ENCODE data around the gene SMARCAD1. TPM values are rescaled to one million over a fixed set of nuclear protein-coding genes. Genes with fewer than 3 reads are reported as not detected.
A peak's percentile ranks its signal among the peaks of the same experiment; 100 is the strongest.
"Not testable (repeated sequence)": the region's sequence is repeated elsewhere in the genome, so short reads cannot be mapped to it uniquely, and the experiment has no call there.

SMARCAD1 gene
- total RNA-seq, 4 donors from 2014 or later = 13.2 to 26.7 (median 20.8) TPM

DNA sequence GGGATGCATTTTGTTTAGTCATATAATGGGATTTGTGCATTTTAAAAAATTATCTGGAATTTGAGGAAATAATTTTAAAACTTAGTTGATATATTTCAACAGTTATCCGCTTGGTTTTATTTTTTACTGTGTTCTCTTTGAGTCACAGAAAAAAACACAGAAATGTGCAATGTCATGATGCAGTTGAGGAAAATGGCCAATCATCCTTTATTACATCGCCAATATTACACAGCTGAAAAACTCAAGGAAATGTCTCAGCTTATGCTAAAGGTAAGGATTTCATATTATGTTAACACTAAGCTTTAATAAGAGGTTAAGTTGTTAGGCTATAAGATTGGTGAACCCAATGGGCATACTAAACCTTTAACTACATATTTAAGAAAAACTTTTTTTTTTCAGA, 71.1 kb downstream of the SMARCAD1 start:
- TF ChIP-seq CTCF (IDR thresholded peaks at IDR 0.05) (no peak), POLR2A (IDR thresholded peaks at IDR 0.05) (no peak)
- DNase-seq = no peak
- Histone ChIP-seq H3K36me3 (peaks cover 9 to 100% (median 37%) of the 10 kb centered on the region in 3 donors), H3K4me3 (no peak overlapping the region), H3K27me3 (no peaks in the 10 kb centered on the region), H3K27ac (no peak overlapping the region), H3K4me1 (no peaks in the 10 kb centered on the region), H3K9me3 (no peaks in the 10 kb centered on the region)
- intact Hi-C loops (cut with DNase I) = no loop called here
- WGBS, 2 donors = 87 to 94% methylated on average over 2 of the region's 2 CpGs

GRCh38 chr4:94284889-94285288, 77.2 kb downstream of the SMARCAD1 start:
- no peaks in the 10 kb centered on the region for H3K4me1 ChIP-seq
- intact Hi-C loops (cut with DNase I) = no loop called here
- no peaks in the 10 kb centered on the region for H3K9me3 ChIP-seq
- peaks cover 0 to 99% (median 31%) of the 10 kb centered on the region in 3 donors for H3K36me3 ChIP-seq
- no peak overlapping the region for H3K4me3 ChIP-seq
- no peak for DNase-seq
- WGBS, 2 donors = 77 to 87% methylated on average over 1 of the region's 1 CpG
- no peaks in the 10 kb centered on the region for H3K27me3 ChIP-seq
- H3K27ac ChIP-seq = no peak overlapping the region
- no peak for TF ChIP-seq POLR2A (IDR thresholded peaks at IDR 0.05)
- TF ChIP-seq CTCF (IDR thresholded peaks at IDR 0.05) = no peak

DNA sequence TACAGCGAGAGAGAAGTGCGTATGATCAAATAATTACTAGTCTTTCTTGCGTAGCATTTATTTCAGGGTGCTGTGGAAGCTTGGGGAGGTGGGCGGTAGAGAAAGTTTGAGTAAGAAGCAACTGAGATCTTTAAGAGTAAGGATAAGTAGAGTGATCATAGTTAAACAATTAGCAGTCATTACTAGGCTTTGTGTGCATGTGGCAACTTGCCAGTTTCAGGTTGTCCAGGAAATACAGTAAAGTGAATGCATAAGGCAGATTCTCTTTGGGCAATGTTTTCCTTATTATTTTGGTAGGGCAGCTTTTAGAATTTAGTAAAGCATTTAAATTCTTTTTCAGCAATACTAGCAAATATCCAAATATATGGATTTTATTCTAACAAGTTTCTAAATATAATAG, 78.0 kb downstream of the SMARCAD1 start:
- H3K9me3 ChIP-seq = no peaks in the 10 kb centered on the region
- H3K27me3 ChIP-seq = no peaks in the 10 kb centered on the region
- 97 to 98% methylated on average over 4 of the region's 4 CpGs for WGBS, 2 donors
- intact Hi-C loops (cut with DNase I) = no loop called here
- TF ChIP-seq POLR2A (IDR thresholded peaks at IDR 0.05) (no peak), CTCF (IDR thresholded peaks at IDR 0.05) (no peak)
- H3K36me3 ChIP-seq = peaks cover 0 to 99% (median 25%) of the 10 kb centered on the region in 3 donors
- H3K4me3 ChIP-seq = no peak overlapping the region
- no peak overlapping the region for H3K27ac ChIP-seq
- no peak for DNase-seq
- H3K4me1 ChIP-seq = no peaks in the 10 kb centered on the region

DNA sequence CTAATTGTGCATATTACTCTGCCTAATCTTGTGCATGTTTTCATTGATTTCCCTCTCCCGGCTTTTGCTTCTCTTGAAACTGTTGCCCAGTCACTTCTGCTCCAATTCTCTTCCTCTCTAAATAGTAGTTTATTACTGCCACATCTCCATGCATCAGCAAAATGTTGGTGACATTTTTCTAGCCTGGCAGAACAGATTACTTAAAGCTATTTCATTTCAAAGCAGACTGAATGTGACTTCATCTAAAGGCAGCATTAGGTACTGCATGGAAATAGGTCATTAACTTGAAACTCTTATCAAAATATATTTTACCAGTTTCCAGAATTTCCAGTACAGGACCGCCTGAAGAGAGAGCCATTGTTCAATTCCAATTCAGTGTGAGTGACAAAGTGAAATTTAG, 82.6 kb downstream of the SMARCAD1 start:
- Histone ChIP-seq H3K27me3 (no peaks in the 10 kb centered on the region), H3K9me3 (no peaks in the 10 kb centered on the region), H3K36me3 (peaks cover 0 to 78% (median 0%) of the 10 kb centered on the region in 3 donors), H3K4me3 (no peak overlapping the region), H3K27ac (no peak overlapping the region), H3K4me1 (no peaks in the 10 kb centered on the region)
- WGBS, 2 donors = 77 to 88% methylated on average over 2 of the region's 2 CpGs
- intact Hi-C loops (cut with DNase I) = no loop called here
- no peak for DNase-seq
- TF ChIP-seq CTCF (IDR thresholded peaks at IDR 0.05) (peak in 3 of 6 experiments; percentile 4 to 24 (median 16)), POLR2A (IDR thresholded peaks at IDR 0.05) (no peak)

DNA sequence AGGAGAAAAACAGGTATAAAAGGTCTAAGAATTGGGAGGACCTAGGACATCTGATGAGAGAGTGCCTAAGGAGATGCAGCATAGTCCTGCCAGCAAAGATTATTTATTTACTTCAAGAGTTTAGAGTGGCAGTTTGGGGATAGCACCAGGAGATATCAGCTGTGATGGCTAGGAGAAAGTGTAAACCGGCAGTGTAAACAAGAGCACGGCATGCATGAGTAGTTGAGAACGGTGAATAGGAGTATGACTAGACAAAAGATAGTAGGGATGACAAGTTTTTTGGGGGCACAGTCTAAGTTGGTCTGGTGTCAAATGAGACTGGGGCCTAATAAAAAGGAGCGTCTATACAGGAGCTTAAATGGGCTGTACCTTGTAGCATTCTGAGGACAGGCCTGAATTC, 86.3 kb downstream of the SMARCAD1 start:
- H3K36me3 ChIP-seq = peaks cover 0 to 40% (median 0%) of the 10 kb centered on the region in 3 donors
- intact Hi-C loops (cut with DNase I); DNase-seq; H3K4me3 ChIP-seq; H3K27ac ChIP-seq; H3K9me3 ChIP-seq; H3K4me1 ChIP-seq; H3K27me3 ChIP-seq: not testable (repeated sequence)
- WGBS, 2 donors = 81 to 95% methylated on average over 4 of the region's 4 CpGs

DNA sequence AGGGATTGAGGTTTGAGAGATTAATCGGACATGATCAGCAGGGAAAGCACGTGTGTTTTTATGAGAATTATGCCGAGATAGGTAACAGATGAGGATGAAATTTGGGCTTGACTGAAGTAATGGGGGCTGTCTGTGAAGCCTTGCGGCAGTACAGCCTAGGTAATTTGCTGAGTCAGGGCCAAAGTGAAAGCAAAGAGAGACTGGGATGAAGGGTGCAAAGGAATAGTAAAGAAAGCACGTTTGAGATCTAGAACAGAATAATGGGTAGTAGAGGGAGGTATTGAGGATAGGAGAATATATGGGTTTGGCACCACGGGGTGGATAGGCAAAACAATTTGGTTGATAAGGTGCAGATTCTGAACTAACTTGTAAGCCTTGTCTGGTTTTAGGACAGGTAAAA, 87.8 kb downstream of the SMARCAD1 start:
- H3K9me3 ChIP-seq; H3K27me3 ChIP-seq; H3K4me3 ChIP-seq; H3K27ac ChIP-seq; intact Hi-C loops (cut with DNase I); DNase-seq: not testable (repeated sequence)
- peaks cover 0 to 10% (median 0%) of the 10 kb centered on the region in 3 donors for H3K4me1 ChIP-seq
- WGBS, 2 donors = 69 to 74% methylated on average over 6 of the region's 6 CpGs
- peaks cover 0 to 25% (median 0%) of the 10 kb centered on the region in 3 donors for H3K36me3 ChIP-seq
